ENCODE data around the gene CSNK2A3.

- no peak for TF ChIP-seq CTCF (IDR thresholded peaks at IDR 0.05)
- TF ChIP-seq POLR2AphosphoS5 (IDR thresholded peaks at IDR 0.05; ENCODE audit: insufficient read depth in 1 of 2, low read depth in 1 of 2), result no peak
- no peak for TF ChIP-seq POLR2A (IDR thresholded peaks at IDR 0.05)
Observed at GRCh38 chr11:11370255-11370961, 17.4 kb upstream of the CSNK2A3 start.
